HG02943 (cell line): ENCODE data around the gene ACOT11.

Experiments
- ATAC-seq: cut with Tn5 transposase; IDR thresholded peaks from one replicate; pipeline ENCODE4 v1.9.1; 2021; ENCODE audit warnings: mild to moderate bottlenecking, low read depth, moderate library complexity; ENCODE audit not compliant: unreplicated experiment

The ACOT11 gene

DNA sequence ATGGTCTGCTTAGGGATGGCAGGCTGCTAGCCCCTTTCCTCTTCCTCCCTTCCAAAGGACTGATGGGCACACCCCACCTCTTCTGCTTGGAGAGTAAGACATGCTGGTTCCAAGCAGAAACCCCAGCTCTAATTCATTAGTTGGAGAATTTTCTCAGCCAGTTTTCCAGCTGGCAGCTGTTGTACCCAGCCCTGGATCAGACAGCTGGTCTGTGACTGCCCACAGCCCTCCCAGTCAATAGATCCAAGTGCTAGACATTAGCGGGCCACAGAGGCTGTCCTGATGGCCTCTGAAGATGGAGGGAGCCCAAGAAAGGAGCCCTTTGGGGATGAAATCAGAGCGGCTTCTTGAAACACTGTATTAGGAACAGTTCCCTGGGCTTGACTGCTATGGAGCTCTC lies 35.8 kb downstream of the ACOT11 start:
- no peak for ATAC-seq

DNA sequence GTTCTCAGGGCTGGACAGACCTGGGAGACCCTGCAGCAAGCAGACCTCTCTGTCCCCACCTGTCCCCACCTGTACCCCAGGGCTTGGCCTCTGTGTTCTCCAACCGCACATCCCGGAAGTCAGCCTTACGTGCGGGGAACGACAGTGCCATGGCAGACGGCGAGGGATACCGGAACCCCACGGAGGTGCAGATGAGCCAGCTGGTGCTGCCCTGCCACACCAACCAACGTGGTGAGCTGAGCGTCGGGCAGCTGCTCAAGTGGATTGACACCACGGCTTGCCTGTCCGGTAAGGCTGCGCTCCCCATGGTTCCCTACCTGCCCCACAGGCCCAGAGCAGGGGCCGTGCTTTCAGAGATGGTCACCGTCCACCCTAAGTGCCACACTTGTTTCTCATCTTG lies 36.5 kb downstream of the ACOT11 start:
- ATAC-seq, result no peak

DNA sequence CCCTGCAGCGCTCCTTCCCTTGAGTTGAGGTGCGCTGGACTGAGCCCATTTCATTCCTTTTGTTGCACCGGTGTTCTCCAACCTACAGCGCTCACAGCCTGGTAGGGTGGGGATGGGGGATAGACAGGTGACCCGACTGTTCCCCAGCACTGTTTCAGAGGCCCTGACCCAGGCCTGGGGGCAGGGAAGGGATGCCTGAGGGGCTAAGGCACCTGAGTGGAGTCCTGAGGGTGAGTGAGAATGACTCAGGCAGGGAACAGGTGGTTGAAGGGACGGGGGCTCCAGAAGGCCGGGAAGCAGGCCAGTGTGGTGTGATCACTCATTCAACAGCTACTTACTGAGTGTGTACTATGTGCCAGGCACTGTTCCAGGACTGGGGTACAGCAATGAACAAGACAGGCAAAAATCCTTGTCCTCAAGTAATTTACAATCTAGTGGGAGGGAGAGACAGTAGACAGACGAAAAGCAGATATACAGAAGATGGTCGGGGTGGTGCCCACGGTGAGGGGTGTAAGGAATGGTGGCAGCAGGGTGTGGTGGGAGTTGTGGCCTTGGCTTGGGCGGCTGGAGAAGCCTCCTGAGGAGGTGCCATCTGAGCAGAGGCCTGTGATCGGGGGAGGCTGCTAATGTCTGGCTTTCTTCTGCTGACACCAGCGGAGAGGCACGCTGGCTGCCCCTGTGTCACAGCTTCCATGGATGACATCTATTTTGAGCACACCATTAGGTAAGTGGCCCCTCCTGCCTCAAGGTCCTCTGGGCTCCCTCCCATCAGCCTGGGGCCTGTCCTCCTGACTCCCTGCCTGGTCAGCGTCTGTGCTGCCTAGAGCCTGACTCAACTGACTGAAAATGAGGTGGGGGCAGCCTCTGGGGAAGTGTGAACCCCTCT lies 37.4 kb downstream of the ACOT11 start:
- no peak for ATAC-seq

DNA sequence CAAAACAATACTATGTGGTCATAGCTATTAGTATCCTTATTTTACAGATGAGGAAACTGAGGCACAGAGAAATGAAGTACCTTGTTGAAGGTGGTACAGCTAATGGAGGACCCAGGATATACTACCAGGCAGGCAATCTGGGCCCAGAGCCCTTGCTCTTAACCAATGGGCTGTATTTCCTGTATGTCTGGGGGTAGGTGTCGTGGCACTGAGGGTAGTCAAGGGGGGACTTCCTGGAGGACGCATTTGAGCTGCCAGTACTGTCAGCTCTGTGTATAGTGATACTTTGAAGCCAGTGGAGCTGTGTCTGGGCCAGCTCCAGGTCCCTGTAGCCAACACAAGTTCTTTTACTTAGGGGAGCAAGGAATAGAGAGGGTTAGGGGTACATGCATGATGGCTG lies 40.3 kb downstream of the ACOT11 start:
- ATAC-seq, result no peak

DNA sequence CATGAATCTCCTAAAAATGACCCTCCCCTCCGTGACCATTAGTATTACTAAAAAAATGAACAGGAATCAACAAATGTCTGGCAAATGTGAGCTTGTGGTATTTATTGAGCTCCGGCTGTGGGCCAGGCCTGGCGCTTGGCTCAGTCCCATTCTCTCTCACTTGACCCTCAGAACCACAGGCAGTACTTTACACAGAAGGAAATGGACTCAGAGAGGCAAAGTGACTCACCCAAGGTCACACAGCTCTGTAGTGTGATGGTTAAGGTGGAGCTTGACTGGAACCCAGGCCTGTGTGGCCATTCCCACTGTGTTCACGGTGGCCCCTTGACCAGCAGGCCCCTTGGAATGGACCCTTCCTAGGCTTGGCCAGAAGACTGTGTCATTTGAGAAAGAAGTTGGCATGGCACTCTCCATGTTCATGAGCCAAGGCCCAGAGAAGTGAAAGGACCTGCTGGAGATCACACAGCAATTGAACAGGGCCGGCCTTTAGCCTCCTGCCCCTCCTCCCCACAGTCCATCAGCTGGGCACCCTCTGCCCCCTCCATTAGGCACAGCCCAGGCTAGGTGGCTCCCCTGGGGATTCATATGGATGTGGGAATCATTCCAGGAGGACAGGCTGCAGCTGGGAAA lies 43.2 kb downstream of the ACOT11 start:
- ATAC-seq, result no peak

DNA sequence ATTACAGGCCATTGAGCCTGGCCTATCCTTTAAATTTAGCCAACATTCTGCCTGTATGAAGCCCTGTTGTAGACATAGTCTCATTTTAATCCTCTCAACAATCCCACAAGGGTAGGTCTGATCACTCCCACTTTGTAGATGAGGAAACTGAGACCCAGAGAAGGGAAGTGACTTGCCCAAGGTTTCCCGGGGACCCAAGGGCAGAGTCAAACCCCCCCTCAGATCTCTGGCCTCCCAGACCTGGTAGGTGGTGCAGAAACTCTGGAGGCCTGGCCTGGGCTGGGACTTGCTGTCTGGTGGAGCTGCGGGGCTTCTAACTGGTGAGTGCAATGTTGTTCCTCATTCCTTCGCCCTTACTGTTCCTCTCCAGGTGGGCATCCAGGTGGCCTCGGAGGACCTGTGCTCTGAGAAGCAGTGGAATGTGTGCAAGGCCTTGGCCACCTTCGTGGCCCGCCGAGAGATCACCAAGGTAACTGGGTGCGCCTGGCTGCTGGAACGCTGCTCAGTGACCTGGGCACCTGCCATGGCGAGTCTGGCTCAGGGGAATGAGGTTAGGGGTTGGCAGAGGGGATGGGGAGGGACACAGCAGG lies 45.6 kb downstream of the ACOT11 start:
- no peak for ATAC-seq

DNA sequence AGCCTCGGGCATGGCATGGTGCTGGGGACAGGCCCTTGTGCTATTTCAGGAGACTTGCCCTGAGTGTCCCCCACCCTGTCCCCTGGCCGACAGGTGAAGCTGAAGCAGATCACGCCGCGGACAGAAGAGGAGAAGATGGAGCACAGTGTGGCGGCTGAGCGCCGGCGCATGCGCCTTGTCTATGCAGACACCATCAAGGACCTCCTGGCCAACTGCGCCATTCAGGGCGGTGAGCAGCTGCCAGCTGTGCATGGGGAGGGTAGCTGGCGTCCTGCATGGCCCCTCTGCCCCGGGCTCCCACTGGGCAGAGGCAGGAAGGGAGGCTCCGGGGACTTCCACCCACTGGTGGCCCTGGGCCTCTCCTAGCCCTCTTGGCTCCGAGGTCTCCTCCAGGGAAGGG lies 46.4 kb downstream of the ACOT11 start:
- no peak for ATAC-seq

DNA sequence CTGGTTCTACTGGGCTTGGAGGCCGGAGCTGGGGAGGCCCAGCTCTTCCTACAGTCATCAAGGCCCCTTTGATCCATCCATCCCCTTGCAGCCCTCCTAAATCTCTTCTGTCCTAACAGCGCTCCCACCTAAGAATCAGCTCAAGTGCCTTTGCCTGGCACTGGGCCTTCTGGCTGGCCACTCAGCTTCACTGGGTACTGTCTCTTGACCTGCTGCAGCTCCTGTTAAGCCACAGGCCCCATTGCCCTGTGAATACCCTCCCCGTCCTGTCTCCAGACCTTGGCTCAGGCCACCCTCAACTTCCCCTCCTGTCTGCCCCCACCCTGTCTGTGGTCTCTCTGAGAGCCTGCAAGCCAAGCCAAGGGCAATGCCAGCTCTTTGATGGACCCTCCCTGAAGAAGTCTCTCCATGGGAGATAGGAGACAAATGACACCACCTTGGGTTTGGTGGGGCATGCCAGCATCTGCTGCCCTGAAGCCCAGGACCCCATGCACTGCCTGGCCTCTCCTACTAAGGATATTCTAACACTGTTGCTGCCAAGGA lies 48.0 kb downstream of the ACOT11 start:
- ATAC-seq, result no peak

DNA sequence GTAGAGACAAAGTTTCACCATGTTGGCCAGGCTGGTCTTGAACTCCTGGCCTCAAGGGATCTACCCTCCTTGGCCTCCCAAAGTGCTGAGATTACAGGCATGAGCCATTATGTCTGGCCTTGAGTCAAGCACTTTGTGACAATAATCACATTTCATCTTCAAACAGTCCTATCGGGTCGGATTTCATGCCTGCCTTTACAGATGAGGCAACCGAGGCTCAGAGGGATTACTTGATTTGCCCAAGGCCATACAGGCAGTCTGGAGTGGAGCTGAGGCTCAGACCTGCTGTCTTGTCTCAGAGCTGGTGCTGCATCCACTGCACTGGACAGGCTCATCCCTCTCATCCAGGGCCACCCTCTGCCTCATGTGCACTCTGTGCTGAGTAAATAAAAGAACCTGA lies 48.7 kb downstream of the ACOT11 start:
- ATAC-seq, result no peak

DNA sequence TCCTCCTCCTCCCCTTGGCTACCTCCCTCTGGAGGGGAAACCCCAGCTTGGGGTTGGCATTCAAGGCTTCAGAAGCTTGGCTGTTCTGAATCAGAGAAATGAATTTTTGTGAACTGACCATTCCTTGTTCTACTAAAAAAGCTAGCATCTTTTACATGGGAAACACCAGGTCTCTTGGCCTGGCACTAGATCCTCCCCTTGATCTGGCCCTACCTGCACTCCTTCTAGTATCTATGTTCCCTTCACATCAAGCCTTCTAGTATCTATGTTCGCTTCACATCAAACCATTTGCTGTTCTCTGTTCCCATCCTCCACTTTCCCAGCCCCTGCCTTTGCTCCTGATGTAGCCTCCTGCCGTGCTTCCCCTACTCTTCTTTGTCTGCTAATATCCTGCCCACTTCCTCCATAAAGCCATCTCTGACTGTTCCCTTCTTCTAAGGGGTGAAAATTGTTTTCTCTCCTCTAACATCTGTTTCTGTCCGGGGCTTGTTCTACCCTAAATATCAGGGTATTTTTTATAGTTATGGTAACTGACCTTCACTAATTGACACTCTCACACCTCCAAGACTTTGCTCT lies 49.5 kb downstream of the ACOT11 start:
- ATAC-seq, result no peak

DNA sequence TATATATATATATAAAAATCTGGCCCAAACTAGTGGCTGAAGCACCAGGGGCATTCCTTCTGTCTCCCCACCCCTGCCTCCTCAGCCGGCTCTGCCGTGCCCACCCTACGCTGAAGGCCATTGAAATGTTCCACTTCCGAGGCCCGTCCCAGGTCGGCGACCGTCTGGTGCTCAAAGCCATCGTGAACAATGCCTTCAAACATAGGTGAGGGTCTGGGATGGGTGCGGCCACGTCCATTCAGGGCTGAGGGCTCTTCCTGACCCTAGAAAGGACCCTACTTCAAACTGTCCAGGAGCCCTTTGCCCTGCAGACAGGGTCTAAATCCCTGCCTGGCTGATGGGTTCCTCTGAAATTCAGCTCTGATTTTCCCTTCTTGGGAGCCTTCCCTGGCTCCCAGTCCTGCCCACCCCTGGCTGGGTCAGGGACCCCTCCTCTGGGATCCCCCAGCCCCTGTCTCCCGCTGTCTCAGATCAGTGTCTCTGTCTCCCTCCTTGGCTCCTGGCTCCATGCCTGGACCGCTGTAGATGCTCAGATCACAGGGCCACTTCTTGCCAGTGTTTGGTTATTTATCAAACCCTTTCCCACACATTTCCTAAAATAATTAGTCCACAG lies 51.3 kb downstream of the ACOT11 start:
- ATAC-seq, result no peak

DNA sequence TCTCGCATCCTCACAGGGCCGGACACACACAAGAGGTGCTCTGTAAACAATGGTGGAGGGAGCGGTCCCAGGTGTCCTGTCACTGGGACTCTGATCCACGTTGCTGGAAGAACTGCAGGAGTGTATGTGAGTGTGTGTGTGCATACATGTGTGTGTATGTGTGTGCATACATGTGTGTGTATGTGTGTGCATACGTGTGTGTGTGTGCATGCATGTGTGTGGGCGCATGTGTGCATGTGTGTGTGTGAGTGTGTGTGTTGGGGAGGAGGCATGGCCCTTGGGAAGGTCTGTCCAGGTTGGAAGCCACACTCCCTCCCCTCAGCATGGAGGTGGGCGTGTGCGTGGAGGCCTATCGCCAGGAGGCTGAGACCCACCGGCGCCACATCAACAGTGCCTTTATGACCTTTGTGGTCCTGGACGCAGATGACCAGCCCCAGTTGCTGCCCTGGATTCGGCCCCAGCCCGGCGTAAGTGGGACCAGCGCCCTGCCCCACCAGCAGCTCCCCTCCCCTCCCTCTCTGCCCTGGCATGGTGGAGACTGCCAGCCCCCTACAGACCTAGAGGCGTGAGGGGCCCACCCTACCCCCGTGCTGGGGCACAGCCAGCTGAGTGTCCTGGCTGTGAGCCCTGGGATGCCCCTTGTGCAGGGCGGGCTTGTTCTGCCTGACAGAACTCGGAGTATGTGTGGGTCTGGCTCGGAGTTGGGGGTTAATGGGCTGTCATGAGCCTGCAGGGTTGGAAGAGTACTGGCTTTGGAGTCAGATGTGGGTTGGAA lies 53.1 kb downstream of the ACOT11 start:
- ATAC-seq, result no peak

DNA sequence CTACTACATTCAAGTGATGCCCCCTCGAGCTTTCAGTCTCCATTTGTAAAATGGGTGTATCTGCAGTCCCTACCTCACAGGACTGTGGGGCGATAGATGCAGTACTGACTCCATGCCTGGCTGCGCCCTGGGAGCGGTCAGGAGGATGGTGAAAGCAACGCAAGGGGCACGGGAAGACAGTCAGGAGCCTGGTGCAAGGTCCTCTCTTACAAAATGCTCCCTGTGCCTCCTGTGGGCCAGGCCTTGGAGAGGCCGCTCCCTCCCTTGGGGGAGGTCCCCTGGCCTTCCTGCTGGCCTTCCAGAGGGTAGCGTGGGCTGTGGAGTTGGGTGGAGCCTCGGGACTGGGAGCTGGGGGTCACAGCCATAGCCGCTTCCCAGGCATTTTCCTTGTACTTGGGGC lies 53.7 kb downstream of the ACOT11 start:
- ATAC-seq, result no peak

DNA sequence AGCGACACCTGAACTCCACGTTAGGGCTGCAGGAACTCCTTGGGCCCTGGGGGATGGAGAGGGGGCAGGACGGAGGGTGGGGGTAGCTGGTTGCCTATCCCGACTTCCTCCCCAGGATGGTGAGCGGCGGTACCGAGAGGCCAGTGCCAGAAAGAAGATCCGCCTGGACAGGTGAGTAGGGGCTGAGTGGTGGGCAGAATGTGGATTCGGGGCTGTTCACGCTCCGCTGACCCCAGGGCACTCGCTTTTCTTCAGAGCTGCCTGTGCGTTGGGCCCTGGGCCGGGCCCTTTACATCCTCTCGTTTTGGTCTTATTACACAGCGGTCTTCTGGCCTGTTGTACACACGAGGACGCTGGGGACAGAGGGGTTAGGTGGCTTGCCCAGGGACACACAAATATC lies 54.5 kb downstream of the ACOT11 start:
- no peak for ATAC-seq

DNA sequence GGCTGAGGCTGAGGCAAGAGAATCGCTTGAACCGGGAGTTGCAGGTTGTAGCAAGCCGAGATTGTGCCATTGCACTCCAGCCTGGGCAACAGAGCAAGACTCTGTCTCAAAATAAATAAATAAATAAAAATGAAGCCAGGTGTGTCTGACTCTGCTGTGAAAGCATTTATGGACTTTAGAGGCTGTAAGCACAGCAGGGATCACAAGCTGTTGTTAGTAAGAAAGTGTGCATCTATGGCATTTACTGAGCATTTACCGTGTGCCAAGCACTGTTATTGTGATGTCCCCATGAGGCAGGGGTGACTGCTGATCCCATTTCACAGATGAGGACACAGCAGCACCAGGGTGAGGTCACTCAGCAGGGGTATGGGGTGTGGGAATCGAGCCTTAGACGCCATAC lies 55.2 kb downstream of the ACOT11 start:
- ATAC-seq, result no peak

DNA sequence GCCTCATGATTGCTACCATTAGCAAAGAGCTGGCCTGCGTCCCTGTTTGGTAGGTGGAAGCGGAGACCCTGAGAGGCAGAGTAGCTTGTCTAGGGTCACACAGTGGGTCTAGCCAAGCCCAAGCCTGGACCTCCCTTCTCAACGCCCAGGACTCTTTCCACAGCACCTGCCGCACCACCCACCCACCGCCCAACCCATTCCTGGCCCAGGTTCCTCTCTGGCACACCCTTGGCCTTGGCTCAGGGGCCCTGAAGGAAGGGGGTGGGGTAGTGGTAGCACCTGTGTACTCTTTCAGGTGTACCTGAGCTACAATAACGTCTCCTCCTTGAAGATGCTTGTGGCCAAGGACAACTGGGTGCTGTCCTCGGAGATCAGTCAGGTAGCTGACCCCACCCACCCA lies 56.0 kb downstream of the ACOT11 start:
- ATAC-seq, result no peak

DNA sequence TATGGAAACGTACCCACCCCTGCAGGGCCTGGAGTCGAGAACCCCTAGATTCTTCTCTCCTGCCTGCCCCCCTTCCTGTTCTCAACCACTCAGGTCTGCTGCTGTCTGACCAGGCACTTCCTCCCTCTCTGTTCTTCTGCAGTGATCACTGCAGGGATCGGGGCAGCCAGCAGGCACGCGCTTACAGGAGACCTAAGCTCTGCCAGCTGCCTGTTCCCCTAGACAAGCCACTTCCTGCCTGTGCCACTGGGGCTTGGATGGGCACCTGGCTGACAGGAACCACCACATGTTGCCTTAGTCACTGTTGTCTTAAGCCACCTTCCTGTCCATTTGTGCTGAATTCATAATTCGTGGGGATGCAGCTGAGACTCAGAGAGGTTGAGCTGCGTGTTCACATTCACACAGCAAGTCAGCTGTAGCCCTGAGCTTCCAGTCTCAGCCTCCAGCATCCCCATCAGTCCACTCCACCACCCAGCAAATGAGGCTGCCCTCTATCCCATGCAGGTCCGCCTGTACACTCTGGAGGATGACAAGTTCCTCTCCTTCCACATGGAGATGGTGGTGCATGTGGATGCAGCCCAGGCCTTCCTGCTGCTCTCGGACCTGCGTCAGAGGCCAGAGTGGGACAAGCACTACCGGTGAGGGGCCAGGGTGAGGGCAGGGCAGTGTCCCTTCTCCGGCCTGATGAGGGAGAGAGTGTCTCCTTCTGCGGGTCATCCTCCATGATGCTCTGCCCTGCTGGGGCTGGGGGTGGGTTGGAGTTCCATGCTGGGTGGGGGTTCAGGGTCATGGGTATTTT lies 56.7 kb downstream of the ACOT11 start:
- no peak for ATAC-seq

DNA sequence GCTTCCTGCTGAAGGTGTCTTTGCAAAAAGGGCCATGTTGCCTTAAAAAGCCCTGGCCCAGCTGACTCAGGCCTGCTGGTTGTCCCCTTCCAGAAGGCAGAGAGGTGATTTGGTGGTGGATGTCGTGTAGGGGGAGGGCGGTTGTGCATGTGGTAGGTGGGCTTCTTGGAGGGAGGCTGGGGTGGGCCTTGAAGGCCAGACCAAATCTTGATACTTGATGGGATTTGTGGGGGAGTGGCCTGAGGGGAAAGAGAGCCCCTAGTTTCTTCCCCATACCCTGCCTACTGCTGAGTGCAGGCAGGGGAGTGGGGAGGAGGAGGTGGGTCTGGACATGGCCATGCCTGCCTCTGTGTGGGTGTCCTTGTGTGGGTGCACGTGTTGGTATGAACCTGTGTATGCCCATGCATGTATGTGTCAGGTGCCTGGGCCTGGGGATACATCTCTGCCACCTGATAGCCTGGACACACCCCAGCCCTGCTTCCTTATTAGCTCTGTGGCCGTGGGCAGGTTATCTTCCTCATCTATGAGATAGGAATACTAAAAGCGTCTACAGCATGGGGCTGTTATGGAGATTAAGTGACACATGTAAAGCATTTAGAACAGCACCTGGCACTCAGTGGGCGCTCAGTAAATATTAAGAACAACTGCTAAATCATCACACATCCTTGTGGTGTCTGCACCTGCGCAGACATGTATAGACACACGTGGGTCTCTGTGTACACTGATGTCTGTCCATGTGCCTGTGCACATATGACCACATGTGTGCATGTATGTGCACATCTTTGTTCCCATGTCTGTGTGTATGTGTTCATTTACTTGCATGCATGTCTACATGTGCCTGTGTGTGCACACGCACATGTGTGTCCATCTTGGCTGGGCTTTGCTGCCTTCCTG lies 58.3 kb downstream of the ACOT11 start:
- ATAC-seq, result no peak
